Hematopoietic multipotent progenitor cell treated with erythropoietin and hydrocortisone succinate and interleukin-3 and kit ligand, for 15 days (in vitro differentiated cells): ENCODE measurements around the gene NSUN2.

Experiments
- DNase-seq: peaks from one replicate; pipeline ENCODE4 v3.0.0-alpha.2; 2015; ENCODE audit warnings: low spot score

Gene NSUN2

DNA sequence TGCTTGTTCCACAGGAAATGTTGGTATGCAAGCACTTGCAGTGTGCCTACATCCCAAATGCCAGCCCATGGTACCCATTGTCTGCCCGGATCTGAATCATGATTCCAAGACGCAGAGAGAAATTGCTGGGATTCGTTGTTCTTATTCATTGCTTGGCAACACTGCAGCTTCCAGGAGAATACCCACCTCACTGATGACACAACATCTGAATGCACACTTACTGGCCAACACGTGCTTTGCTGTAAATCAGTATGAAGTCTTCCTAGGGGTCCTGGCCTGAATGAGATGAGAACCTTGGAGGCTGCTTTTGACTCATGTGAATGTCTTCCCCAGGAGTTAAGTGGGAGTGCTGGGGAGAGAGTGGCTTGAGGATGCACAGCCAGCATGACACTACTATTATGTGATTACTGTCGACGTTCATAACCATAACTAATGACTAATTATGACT lies 12.0 kb upstream of the NSUN2 start:
- no peak for DNase-seq

DNA sequence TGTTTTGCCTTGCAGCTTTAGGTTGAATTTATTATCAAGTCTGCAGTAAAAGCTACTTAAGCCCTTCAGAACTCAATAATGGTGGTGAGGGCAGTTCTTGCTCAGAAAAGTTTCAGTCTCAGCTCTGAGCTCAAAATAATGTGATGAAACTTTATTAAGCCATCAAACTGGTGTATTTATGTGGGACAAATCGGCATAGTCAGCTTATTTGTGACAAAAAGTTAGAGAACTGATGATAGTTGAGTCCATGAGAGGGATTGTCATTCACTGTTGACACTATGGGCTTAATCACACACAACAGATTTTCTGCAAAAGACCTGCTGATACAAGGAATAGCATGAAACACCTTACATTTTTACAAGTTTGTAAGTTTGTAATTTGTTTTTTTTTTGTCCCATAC lies 9.8 kb upstream of the NSUN2 start:
- DNase-seq = no peak

DNA sequence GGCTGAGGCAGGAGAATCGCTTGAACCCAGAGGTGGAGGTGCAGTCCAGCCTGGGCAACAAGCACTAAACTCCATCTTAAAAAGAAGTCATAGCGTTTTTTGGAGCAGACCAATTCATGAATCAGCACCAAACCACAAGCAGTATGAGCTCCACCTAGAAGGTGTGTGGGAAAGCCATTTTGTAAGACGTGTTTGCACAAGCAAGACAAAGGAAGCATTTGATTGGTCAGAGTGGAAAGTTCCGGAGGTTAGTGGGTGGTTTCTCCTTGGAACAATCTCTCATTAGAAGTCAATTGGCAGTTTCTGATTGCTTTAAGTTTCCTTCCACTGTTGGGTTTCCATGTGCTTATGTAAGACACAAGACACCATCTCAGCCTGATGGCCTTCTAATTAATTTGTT lies 5.4 kb upstream of the NSUN2 start:
- no peak for DNase-seq

DNA sequence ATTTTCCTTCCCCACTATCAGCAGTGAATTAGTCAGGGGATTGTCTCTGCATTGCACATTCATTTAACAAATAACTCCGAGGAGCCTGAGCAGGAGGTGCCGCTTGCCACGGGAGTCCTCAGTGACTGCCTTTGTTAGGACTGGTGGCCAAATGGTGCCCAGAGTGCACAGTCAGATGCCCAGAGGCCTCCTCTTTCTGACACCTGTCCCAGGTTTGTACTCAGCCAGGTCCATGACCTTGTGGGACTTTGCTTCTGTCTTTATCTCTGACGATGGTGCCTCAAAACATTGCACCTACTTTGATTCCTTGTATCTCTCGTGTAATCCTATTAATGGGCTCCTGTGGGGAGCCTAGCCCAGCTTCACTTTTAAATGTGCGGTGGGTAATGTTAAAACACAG lies 4.7 kb upstream of the NSUN2 start:
- no peak for DNase-seq

DNA sequence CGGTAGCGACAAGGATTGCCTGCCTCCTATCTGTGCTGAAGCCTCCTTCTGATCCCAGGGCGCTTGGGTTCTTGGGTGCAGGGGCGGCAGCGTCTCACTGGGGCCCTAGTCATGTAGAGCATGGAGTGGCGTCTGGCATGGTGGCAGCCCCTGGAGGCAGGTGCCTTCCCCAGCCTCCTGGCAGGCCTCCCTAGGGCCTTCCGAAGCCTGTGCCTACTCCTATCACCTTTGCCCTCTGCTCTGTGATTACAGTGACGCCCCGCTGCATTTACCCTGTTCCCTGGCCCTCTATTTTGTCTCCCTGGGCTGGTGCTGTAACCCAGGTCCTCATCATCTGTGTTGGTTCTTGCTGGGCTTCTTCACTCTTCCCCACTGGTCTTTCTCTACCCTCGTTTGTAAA lies 4.2 kb upstream of the NSUN2 start:
- no peak for DNase-seq

DNA sequence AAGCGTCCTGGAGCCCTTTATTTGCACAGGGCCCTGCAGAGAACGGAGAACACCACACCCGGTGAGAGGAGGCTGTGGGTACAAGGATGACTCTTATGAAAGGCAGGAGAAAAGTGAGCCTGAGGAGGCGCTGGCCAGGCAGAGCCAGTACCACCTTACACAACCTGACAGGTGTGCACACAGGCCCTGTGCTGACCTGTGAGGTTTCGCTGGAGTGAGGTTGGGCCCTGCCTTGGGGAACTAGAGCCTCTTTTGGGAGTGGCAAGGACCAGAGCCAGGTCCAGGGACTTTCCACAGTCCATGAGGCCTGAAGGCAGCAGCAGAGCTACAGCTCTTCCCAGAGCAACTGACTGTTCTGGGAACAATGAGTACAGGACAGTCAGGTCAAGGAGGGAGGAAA lies 3.4 kb upstream of the NSUN2 start:
- no peak for DNase-seq

DNA sequence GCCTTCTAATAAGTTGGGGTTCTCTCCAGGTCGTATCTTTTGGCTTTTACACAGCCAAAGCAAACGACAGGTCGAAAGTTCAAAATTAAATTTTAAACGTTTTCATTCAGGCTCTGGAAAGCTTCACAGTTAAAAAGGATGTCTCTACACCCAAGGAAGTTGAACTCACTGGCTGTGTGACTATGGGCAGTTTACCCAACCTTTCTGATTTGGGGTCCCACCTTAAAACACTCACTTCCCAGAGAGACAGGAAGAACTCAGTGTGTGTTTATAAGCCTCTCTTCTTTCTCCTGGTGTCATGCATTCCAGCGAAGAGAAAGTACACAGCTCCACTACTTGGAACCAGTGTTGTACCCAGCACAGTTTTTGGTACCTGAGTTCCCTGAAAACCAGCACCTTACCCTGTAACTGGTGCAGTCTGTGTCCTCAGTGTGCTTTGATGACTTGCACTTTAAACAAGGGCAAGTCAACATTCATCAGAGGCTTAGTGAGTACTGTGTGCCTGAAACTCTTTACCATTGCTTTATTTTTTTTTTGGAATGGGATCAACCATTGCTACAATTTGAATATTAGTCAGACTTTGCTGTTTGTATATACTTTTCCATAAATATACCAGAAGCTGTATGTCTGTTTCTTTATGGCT lies 2.1 kb upstream of the NSUN2 start:
- no peak for DNase-seq

DNA sequence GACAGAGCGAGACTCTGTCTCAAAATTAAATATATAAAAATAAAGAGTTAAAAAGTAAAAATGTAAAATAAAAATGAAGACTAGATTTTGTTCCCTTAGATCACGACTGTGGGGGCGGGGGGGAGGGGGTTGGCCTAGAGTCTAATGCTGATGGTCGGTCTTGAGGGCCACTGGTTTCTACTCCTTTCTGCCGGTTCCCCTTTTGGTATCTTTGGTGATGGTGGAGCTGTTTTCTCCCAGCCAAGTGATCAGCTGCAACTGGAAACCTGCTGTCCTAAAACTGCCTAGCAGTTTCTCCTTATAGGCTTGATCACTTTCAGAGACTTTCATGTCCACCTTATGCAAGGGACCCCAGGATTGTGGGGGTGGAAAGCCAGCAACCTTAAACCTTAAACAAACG lies 1.5 kb upstream of the NSUN2 start:
- no peak for DNase-seq

DNA sequence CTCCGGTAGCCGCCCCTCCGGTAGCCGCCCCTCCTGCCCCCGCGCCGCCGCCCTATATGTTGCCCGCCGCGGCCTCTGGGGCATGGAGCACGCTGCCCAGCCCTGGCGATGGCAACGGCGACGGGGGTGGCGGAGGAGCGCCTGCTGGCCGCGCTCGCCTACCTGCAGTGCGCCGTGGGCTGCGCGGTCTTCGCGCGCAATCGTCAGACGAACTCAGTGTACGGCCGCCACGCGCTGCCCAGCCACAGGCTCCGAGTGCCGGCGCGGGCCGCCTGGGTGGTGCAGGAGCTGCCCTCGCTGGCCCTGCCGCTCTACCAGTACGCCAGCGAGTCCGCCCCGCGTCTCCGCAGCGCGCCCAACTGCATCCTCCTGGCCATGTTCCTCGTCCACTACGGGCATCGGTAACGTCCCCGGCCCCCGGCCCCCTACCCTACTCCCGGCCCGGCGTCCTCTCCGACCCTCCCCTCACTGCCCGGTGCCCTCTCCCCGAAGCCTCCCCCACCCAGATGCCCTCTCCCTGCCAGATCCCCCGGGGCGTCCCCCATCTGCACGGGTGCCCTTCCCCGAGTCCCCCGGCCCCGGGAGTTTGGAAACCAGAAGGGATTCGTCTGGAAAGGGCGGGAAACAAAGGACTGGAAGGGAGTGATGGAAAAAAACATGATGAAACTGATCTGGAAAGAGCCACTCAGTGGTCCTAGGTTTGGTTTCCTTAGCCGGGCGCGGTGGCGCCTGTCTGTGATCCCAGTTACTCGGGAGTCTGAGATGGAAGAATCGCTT lies 813 bp upstream of the NSUN2 start:
- DNase-seq = no peak

DNA sequence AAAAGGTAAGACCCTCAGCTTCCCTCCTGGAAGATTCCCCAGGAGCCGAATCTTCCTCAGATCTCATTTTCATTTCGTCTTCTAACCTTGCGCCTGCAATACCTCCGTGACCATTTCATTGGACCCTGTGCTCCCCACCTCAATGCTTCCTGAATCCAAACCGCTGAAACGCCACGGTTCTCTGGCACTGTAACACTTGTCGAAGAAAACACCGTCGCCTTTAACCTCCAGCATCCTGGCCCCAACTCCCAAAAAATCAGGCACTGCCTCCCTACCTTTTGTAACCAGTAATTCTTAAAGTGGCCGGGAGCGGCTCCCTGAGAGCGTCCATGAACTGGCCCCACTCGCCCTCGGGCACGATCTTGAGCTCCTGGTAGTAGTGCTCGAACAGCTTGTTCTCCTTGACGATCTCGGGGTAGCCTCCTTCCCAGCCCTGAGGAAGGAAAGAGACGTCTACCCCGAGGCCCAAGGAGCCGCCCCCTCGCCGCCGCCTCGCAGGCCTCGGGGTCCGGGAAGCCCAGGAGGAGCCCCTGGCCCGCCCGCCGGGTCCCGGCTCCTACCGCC lies 438 bp downstream of the NSUN2 start:
- peak; percentile 31 for DNase-seq

DNA sequence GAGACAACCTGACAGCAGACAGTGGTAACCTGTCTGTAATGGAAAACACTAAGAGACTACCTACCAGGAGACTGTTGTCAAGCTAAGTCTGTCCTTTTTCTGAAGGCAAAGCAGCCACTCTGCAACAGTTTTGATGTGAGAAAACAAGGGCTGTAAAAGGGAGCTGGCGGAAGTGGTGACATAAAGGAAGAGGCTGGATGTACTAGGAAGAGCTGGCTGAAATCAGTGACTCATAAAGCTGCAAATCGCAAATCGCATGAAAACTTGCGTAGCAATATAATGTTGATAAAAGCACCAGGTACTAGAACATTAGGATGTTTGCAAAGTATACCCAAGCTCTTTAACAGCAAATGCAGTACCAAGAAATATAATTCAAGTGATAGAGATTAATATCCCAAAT lies 1.4 kb downstream of the NSUN2 start:
- DNase-seq = no peak

DNA sequence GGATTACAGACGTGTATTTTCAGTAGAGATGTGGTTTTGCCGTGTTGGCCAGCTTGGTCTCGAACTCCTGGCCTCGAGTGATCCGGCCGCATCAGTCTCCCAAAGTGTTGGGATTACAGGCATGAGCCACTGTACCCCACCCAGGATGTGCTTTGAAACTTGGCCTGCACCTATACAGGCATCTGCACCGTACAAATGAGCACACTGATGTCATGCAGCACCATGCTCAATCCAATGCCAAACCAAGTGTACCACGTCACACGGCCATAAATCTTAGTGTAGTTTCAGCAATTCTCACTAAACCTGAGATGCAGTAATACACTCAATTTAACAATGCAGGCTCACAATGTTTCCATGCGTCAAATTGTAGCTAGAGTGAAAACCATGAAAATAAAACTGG lies 6.3 kb downstream of the NSUN2 start:
- DNase-seq = no peak

DNA sequence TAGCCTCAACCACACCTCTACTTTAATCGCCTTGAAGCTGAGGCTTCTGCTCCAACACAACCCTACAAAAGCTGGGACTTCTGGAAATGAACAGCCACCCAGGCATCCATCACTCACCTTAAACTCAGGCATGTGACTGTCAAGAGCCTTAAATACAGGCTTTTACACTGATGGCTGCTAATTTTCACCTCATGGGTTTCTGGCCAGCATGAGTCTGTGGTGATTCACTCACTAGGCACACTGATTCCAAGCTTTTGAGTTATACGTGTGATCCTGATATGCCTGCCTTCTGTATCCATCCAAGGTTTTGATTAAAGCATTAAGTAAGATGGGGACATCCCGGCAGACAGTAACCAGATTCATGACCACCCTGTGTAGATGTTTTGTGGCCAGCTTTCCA lies 8.9 kb downstream of the NSUN2 start:
- DNase-seq = no peak

DNA sequence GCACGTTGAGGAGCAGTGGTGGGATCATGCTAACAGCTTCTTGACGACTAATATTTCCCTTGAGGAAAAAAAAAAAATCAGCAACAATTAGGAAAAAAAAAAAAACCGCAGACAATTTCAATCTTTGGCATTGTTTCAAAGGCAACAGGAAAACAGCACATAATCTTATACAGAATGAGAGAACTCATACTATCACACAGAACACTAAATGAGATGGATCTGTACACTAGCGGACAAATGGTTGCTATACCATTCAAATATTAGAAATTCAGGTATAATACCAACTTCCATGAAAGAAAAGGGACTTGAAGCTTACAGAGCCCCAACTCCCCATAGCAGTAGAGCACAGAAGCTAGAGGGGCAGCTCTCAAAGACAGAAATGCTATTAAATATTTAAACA lies 9.6 kb downstream of the NSUN2 start:
- no peak for DNase-seq

DNA sequence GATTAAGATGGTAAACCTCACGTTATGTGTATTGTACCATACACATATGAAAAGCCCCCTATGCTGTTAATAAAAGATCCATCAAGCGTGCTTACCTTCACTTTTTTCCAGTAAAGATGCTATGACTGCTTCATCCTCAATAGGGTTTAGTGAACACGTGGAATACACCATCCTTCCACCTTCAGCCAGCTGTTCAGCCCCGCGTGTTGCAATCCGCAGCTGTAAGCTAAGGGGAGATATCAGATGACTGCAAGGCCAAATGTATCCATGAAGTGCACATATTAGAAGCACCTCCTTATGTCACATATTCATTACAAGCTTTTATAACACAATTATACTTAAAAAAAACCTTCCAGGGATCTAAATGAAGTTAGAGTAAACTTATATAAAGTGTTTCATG lies 16.2 kb downstream of the NSUN2 start:
- DNase-seq = no peak

DNA sequence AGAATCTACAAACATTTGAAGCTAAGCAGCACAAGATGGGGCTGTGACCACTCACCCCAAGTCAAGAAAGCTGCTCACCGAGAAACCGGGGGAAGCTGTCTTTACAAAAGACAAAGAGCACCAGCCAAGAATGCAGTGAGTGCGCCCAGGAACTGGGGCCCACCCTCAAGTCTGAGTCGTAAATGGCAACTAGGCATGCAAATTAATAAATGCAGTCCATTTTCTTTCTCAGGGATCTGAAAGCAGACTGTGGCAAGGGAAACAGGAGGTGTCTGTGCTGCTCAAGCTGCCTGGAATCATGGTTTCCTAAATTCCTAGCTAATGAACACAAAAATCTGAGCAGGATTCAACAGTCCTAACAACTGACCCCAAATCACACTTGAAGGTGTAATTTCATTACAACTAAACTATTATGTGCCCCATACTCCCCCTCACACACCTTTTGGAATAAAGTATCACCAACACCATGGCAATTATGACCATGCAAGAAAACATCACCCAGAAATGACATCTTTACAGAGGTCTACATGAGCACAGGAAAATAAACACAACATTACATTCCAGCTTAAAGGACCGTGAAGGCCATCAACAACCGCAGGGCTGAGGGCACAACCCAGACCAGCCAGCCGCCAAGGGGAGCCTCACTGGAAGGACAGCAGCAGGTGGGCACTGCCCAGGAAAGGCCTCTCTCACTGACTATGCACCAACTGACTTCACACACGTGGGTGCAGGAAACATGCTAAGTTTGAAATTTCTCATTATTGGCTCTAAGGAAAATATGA lies 17.6 kb downstream of the NSUN2 start:
- DNase-seq = no peak

DNA sequence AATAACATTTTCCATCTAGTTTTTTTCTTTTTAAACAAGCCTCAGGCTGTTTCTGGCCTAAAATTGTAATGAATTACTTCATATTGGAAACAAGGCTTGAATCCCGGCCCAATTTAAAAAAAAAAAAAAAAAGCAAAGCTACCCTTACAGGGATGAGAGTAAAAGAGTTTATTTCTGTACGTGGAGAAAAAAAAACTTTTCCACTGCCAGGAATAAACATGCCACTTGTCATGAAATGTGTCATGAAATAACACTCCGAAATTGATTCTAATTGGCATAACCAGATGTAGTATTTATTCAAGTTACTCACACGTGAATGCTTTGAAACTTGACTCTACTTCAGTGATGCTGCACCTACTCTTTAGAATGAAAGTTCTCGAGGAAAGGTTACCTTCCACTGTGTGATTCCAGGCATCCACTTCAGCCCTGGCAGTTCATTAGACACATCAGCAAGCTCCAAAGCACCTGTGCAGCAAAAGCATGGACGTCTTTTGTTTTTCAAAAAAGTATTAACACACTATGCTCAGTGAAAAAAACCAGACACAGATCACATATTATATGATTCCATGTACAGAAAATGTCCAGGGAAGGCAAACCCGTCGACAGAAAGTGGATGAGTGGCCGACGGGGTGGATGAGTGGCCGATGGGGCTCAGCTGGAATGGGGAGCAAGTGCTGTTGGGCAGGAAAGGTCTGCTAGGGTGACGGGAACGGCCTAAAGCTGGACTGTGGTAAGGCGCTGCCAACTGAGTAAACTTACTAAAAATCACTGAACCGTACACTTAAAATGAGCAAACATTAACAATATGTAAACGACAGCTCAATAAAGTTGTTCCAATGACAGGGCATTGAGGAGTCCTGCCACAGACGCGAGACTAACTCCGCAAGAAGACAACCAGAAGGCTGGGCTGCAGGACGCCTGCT lies 21.2 kb downstream of the NSUN2 start:
- DNase-seq = no peak

DNA sequence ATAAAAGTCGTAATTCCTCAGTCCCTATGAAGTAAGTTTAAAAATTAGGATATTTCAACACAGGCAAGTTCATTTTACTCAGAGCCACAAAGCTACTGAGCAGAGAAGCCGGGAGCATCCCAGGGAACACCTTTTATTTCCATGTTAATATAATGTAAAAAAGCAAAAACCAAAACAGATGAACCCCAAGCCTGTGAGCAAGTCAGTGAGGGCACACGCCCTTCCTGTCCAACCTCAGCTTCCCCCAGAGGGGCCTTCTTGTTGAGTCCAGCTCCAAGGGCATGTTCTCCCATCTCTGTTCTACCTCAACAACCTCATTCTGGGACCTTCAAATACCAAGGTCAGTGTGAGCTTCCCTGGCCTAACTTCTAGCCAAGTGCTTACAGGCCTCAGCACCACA lies 24.8 kb downstream of the NSUN2 start:
- DNase-seq = no peak

DNA sequence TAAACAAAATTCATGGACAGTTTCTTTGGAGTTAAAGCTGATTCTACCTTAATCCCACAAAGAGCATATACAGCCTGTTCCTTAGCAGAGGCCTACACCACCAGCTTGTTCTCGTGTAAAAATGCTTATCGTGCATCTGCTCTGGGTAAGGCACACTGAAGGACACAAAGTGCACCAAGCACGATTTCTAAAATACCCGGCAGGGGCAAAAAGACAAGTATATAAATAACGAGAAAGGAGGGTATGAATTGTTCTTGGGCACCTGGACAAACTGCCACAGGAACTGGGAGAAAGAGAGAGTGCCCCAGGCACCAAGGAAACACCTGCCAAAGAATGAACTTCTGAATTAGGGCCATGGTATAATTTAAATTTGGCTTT lies 25.3 kb downstream of the NSUN2 start:
- no peak for DNase-seq

DNA sequence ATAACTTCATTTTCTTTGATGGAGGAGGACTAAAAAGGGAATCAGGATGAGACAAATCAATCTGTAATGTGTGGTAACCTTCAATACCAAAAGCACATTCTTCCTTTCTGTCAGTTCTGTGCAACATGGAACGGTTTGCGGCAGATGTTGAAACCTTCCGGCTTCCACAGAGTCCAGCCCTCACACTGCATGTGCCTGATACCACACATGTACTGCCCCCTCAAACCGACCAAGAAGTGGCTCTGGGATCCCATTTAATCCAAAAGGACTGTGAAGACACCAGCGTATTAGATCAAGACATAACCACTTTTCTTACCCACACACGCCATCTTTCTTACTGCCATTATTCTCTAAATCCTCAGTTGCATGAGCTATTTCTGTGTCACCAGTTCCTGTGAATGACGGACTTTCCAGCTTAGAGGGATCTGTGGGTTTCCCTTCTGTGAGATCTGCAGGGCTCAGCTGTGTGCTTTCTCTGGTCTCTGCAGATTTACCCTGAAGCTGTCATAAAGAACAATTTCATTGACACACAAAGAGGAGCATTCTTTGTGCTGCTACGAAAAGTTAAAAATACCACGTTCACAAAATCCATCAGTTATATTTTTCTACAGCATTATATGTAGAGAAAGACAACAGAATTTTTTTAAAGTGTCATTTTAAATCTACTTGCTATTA lies 25.8 kb downstream of the NSUN2 start:
- no peak for DNase-seq

DNA sequence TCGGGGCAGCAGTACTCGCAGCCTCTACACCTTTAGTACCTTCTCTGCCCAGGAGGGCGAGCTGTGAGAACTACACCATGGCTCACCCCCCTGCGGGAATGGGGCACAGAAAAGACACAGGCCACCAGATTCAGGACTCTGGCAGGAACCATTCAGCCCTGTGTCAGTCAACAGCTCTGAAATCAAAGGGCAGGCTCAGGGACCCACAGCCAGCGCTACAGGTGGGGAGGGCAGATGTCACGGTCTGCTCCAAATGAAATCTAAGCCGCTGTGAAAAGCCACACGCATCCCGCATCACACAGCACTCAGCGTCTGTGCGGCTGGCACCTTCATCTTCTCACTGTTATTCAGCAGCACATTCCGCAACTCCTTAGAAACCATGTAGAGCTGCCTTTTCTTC lies 27.9 kb downstream of the NSUN2 start:
- no peak for DNase-seq
